HG02571 (cell line): ENCODE measurements around the gene CAMK2B.

ENCODE experiments used
- ATAC-seq: cut with Tn5 transposase; IDR thresholded peaks from one replicate; pipeline ENCODE4 v1.9.1; 2021; ENCODE audit warnings: mild to moderate bottlenecking, moderate library complexity; ENCODE audit not compliant: unreplicated experiment

Gene CAMK2B

DNA sequence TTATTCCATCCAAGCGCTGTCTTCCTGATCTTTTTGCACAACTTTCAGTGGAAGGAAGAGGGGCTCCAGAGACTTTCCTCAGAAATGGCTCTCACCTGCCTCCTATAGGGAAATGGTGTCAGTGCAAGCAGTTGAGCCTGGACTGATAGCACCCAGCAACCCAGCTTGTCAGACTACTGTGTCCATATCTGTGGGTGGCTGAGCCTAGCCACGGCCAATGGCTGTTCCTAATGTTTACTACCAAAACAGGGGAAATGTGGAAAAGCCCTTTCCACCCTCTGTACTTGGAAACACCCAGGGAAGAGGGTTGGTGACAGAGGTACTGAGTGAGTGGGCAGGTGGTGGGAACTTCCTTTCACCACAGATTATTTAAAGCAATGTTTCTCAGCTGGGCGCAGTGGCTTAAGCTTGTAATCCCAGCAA is 128.9 kb downstream of the CAMK2B start:
- ATAC-seq = no peak

DNA sequence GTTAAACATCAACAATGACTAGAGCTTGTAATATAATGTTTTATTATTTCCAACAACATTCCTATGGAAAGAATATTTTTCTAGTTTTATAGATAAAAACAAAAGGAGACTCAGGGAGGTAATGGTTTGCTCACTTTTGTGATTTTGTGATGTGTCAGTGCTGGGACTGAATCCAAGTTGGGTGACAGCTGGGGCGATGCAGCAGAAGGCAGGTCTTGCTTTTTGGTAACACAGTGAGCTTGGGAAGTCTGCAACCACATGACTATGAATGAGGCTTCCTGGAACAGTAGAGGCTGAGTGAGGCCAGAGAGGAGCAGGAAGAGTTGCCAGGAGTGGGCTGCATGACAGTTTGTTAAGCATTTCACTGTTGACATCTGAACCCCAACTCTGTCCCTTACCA is 129.5 kb downstream of the CAMK2B start:
- ATAC-seq = no peak

DNA sequence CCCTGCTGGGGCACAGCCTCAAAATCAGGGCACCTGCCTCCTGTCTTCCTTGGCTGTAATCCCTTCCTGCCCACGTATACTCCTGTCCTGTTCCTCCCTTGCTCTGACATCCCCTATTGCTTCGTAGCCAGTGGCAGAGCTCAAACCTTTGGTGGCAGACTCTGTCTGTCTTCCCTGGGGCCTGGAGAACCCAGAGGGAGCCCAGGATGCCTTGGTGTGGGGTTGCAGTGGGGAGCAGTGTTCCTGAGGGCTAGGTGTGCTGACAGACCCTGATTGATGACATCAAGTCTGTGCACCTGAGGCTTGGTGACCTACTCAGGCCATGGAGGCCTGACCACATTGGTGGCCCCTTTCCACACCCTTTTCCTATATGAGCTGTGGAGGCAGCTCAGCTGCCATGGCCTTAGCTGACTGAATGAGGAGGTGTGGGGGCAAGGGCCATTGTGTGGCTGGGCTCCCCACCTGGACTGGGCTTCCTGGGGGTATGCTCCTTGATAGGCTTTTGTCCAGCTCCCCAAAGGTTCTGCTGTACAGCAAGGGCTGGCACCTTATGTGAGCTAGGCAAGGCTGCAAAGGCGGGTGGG is 130.7 kb downstream of the CAMK2B start:
- ATAC-seq = no peak

DNA sequence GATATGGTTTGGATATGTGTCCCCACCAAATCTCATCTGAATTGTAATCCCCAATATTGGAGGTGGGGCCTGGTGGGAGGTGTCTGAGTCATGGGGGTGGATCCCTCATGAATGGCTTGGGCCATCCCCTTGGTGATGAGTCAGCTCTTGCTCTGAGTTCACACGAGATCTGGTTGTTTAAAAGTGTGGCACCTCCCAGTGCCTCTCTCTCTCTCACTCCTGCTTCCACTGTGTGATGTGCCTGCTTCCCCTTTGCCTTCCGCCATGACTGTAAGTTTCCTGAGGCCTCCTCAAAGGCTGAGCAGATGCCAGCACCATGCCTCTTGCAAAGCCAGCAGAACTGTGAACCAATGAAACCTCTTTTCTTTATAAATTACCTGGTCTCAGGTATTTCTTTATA is 131.3 kb downstream of the CAMK2B start:
- no peak for ATAC-seq

DNA sequence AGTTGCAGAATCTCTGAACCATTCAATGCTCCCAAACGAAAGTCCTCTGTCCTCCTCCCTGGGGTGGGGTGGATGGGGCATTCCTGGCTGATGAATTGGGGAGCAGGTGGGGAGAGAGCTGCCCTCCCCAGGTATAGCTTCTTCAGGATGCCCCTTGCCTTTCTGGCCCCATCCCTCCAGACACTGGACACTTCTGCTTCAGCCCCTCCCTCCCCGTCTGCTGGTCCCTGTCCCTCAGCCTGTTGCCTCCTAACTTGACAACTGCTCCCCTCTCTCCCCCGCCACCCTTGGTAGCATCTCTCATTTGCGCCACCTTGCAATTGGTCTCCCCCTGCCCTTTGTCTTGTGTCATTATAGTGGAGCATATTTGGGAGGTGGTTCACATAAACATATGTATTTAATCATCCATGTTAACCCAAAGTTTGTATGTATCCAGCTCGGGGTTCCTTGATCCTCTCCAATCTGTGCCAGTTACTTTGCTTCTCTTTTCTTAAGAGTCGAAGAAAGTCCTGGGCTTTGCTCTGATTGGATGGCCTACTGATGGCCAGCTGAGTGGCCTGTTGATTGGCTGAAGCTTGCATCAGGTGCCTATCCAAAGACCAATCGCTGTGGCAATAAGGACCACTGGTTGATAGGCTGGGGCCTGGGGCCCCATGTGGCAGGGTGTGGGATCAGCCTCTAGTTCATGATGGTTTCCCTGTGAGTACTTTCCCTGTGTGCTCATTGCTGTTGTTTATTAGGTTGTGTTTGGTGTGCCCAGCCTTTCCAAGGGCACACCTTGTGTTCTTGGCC is 132.2 kb downstream of the CAMK2B start:
- no peak for ATAC-seq

DNA sequence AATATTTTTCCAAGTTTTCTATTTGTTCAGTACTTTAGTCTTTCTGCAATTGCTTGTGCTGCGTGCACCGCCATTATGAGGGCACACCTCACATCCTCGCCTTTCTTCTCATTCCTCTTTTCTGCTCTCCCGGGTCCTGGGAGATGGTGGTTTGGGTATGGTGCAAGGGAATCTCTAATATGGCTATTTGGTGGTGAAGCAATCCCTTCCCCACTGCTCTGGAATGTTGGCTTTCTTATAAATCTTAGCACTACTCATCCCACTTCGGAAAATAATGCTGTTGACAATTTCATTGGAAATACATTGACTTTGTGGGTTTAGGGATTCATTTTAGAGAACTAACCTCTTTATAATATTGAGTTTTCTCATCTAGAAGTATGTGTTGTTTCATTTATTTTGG is 134.2 kb downstream of the CAMK2B start:
- no peak for ATAC-seq

DNA sequence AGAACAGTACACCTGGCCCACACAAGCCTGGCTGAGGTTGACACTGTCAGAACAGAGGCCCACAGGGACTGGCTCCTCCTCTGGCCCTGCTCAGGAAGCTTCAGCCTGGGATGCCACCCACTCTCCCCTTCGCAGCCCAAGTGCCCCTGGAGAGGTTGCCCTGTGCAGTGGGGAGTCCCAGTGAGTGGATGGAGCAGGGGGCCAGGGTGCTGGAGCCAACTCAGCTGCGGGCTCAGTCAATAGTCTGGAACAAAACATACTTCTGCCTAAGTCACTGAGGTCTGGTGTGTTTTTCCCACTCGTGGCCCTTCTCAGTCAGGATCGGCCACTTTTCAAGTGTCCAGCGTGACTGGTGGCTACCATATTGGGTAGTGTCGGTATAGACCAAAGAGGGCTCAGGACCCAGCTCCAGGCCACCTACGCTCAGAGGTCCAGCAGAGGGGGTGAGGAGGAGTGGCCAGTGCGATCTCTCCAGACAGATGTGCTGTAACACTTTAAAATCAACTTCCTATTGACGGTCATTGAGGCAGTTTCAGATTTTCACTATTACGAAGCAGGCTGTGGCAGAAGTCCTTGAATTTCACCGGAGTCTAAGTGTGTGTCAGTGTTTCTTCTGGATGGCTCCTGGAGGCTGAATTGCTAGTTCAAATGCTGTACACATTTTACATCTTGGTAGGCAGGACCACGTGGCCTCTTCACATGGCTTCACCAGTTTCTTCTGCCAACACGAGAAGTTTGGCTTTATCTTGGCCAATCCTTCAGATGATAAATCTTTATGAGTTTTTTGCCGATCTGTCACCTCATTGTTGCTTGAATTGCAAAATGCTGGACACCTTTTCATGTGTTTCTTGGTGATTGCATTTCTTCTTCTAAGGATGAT is 135.2 kb downstream of the CAMK2B start:
- ATAC-seq = no peak

DNA sequence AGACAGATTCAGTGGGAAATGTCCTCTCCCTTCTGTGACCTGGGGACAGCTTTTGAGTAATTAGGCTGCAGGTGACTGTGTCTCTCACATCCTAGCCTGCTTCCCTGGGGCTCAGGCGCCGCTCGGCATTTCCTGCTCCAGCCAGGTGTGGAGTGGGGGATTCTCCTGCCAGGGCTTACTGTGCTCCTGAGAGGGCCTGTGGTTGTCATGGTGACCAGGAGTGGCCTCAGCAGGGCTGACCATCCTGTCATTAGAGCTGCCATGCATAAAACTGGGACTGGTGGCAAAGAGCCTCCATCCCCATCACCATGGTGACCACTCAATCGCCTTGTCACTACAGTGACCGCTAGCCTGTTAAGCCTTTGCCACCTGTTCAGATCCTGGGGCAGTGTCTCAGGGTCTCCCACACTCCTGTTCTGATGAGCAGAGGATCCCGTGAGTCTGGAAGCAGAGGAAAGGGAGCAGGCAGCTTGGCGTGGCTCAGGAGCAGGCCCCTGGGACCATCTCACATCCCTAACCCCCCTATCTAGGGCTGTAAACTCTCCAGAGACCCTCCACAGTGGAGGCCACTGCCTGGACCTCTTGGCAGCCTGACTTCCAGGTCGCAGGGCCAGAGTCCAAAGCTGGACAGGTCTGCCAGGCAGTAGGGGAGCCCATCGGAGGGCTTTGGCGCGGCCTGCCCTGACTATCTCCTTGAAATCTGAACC is 136.0 kb downstream of the CAMK2B start, which contains the start of gene GCK:
GCK (minus strand) TSS at position 154 of the 707 bp plus-strand sequence. CDS start 486 bp downstream, outside the sequence.
- no peak for ATAC-seq

DNA sequence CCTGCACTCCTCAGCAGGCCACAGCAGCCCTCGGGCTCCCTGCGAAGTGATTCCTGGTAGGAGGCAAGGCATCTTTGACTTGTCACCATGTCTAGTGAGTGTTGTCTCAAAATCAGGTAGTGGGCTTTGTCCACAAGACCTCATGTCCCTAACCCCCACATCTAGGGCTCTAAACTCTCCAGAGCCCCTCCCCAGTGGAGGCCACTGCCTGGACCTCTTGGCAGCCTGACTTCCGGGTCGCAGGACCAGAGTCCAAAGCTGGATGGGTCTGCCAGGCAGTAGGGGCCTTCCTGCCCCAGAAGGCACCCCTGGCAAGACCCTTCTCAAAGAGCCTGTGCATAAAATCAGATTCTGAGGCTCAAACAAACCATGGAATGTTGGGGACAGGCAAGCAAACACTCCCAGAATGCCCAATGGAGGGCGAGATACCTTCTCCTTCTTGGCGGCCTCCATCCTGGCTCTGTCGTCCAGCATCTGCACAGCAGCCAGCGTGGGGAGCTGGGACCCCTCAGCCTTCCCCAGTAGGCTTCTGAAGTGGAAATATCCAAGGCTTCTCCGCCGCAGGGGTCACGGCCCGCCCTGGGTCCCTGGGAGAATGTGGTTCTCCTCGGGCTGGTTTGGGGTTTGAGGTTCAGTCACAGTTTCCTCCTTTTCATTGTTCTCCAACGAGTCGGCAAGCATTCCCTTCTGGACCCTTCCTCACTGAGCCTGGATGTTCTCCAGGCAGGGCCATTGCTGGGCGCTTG is 136.7 kb downstream of the CAMK2B start:
- no peak for ATAC-seq

DNA sequence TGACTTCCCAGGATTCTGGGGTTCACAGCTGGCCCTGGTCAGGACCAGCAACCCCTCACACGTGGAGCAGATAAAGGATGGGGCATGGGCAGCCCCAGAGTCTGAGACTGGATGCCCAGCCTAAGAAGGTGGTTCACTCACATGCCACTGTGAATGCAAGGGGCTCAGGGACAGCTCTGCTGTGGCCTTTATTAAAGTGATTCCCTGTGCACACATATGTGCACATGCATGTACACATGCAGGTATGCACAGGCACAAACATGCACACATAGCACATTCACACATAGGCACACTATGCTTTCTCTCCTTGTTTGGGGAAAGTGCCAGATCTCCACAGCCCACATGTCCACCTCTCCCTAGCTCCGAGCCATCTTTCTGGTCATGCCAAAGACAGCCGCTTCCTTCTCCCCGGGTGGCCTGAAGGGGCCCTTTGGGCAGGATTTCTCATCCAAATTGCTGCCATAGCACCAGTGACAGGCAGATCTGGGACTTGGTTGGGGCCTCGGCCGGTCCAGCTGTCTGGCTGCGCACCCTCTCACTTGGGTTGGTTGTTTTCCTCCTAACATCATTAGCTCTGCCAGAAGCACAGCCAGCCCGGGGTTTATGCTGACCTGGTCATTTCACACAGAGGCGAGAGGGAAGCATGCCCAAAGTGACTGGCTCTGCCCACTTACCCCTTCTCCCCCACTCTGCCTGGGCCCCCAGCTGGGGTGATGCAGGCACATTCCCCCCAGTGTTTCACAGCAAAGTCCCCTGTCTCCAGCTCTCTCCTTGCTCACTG is 137.6 kb downstream of the CAMK2B start:
- no peak for ATAC-seq

DNA sequence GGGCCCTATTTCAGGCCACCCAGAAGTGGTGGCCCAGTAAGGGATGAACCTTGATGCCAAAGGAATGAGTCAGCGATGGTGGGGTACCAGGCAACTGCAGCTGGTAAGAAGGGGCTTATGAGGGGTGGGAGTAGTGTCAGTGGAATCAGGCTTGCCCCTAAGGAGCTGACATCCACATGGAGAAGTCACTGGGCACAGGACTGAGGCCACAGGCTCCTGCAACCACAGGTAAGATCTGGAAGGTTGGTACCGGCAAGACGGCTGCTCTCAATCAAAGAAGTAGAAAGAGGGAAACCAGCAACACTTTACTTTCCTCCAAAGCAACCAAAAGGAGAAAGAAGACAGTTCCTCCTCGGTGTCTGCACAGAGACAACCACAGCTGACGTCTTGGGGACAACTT is 138.7 kb downstream of the CAMK2B start:
- ATAC-seq = no peak

DNA sequence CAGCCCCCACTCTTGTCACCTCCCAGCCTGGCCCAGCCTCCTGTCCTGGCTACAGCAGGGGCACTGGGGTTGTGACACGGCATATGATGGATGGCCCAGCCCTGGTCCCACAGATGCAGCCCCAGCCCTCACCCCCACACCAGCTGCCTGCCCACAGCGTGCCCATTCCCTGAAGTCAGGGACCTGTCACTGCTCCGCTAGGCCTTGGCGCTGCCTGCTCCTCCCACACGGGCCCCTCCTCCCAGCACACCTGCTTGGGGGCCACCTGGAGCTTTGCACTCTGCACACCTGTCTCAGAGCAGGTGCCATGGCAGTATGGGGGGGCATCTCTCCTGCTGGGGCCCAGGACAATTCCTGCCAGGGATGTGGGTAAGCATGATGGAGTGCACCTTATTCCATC is 139.7 kb downstream of the CAMK2B start:
- no peak for ATAC-seq

DNA sequence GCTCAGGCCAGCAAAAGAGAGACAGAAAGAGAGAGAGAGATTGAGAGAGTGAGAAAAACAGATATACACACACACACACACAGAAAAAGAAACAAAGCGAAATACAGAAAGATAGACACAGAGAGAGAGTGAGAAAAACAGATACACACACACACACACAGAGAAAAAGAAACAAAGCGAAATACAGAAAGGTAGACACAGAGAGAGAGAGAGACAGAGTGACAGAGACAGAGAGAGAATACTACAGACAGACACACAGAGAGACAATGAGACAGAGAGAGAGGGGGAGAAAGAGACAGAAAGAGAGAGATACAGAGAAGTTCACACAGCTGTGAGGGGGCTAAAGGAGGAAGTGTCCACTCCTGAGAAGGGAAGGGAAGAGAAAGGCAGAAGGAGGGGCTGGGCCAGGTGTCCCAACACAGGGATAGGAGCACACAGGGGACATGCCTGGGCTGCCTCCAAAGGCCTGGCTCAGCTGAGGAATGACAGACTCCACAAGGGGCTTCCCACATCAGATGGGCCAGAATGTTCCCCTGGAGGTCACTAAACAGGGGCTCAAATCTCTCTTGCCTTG is 140.4 kb downstream of the CAMK2B start:
- no peak for ATAC-seq

DNA sequence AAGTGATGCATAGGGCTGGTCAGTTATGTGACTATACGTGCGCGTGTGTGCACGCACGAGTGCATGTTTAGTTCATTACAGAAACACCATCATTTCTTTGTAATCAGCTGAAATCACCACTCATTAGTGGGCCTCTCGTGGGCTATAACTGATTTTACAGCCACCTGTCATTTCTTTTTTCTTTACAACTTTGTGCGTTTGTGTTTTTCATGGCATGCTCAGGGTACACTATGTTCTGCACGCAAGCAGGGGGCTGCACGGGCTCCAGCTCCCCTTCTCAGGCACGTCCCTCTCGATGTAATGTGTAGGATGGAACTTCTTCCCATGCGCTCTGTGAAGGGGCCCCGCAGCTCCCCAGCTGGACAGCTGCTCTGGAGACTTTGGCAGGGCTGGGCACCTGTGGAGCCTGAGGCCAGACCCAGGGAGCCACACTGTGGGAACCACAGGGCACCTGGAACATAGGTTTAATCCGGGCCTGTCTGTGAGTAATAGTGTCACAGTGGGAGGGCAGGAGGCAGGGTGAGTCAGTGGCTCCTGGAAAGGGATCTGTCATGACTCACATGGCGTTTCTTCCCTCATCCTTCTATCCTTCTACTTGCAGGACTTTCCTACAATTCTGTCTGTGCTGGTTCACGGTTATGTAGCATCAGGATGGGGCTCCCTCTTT is 141.1 kb downstream of the CAMK2B start:
- no peak for ATAC-seq

DNA sequence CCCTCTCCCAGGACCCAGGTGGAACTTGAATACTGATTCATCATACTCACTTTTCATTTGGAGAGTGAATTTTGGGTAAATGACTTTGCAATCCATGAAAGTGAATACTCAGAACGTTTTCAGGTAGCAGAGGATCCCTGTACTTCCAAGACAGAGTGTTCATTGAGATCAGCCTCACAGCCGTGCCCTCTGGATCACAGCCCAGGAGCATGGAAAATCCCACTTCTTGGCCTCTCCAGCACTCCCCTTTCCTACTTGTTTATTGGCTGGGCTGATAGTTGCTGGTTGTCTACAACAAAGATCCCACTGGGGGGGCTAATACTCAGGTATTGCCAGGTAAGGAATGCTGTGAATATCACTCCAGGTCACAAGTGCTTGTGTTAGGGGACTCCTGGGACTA is 142.0 kb downstream of the CAMK2B start:
- no peak for ATAC-seq

DNA sequence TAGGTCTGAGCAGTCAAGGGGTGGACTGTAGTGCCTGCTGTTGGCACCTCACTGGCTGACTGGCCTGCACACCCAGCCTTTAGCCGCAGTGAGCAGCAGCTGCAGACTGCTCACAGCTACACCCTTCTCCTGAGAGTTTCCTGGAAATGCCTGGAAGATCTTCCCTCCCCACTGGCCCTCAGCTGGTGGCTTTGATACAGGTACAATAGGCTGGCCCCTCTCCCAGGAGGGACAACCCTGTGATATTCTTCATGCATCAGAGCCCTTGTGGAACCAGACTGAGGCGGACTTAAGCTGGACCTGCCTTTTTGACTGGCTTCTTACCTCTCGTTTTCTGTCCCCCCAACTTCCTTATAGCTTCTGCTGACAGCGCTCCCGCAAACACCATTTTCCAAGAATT is 142.6 kb downstream of the CAMK2B start:
- no peak for ATAC-seq

DNA sequence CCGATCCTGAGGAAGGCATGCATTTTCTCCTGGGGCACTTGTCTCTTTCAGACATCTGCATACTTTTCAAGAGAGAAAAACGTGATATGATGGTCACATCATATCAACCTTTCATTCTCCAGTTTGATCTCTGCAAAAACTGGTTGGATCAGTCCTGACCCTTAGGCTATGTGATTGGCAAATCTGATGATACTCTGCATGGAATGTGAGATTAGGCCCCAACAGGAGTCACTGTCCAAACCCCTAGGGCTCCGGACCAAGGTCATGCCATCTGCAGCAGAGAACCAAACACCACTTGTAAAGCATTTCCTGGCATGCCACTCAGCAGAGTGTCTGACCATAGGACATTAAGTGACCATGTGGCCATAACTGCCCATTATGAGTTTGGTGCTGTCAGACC is 144.8 kb downstream of the CAMK2B start:
- no peak for ATAC-seq

DNA sequence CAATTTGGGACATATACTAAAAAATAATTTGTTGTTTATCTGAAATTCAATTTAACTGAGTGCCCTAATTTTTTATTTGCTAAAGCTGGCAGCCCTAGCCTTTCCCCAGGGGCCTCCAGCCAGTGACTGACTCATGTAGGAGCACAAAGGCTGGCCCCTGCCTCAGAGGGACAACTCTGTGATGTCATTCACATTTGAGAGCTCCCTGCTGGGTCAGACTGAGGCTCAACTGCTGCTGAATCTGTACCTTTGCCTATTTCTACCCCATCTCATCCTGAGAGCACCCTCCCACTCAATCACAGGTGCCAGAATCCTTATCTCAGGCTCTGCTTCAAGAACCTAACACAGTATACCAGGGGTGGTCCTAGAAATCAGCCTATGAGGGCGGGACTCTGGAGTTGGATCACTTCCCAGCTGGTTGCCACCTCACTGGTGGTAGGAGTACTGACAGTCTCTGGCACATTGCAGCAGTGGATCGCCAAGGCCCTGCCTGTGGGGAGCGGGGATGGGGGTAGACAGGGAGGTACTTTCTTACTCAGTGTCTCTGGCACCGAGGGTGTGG is 147.7 kb downstream of the CAMK2B start:
- ATAC-seq = no peak
